DOHH2 (cell line): ENCODE data around the gene SGTB.
"Not testable (repeated sequence)": the region's sequence is repeated elsewhere in the genome, so short reads cannot be mapped to it uniquely, and the experiment has no call there.

Experiments
- H3F3A ChIP-seq: fragments of 200-600 bp; sonication (generic), shearing (Covaris generic); 2 replicates; pipeline ENCODE4 v1.6.0; 2016; ENCODE audit warnings: antibody characterized with exemption, mild to moderate bottlenecking; ENCODE audit not compliant: control insufficient read depth, insufficient read depth
- H3K27ac ChIP-seq: fragments of 200-600 bp; sonication (generic); 2 replicates; pipeline ENCODE4 v1.5.1; 2014; ENCODE audit warnings: low read depth, mild to moderate bottlenecking, low read length, moderate library complexity
- H3K27me3 ChIP-seq: fragments of 200-600 bp; sonication (generic); 2 replicates; pipeline ENCODE4 v1.6.1; 2014; ENCODE audit warnings: mild to moderate bottlenecking, low read length, mixed read lengths; ENCODE audit not compliant: control insufficient read depth
- H3K36me3 ChIP-seq: fragments of 200-600 bp; sonication (generic); 2 replicates; pipeline ENCODE4 v1.6.1; 2014; ENCODE audit warnings: mild to moderate bottlenecking, low read length, moderate library complexity, mixed read lengths; ENCODE audit not compliant: control insufficient read depth
- H3K4me1 ChIP-seq: fragments of 200-600 bp; sonication (generic); 2 replicates; pipeline ENCODE4 v1.6.1; 2014; ENCODE audit warnings: mild to moderate bottlenecking, low read length, mixed read lengths; ENCODE audit not compliant: control insufficient read depth
- H3K4me2 ChIP-seq: fragments of 200-600 bp; sonication (generic); 2 replicates; pipeline ENCODE4 v1.6.0; 2014; ENCODE audit warnings: mild to moderate bottlenecking, low read length, moderate library complexity
- H3K4me3 ChIP-seq: fragments of 200-600 bp; sonication (generic); 2 replicates; pipeline ENCODE4 v1.5.1; 2014; ENCODE audit warnings: mild to moderate bottlenecking, low read length, mixed read lengths
- H3K79me2 ChIP-seq: fragments of 200-600 bp; sonication (generic); 2 replicates; pipeline ENCODE4 v1.6.1; 2014; ENCODE audit warnings: mild to moderate bottlenecking, low read length, mixed read lengths; ENCODE audit not compliant: control insufficient read depth
- H3K9me2 ChIP-seq: fragments of 200-600 bp; sonication (generic); replicated peaks from 2 replicates; pipeline ENCODE4 v1.6.1; 2014; ENCODE audit warnings: mild to moderate bottlenecking, low read length, mixed read lengths; ENCODE audit not compliant: control insufficient read depth
- H3K9me3 ChIP-seq: fragments of 200-600 bp; sonication (generic); 2 replicates; pipeline ENCODE4 v1.6.1; 2014; ENCODE audit warnings: antibody characterized with exemption, low read length, mixed read lengths; ENCODE audit not compliant: control insufficient read depth, insufficient read depth
- H4K20me1 ChIP-seq: fragments of 200-600 bp; sonication (generic); 2 replicates; pipeline ENCODE4 v1.6.0; 2014; ENCODE audit warnings: low read depth, mild to moderate bottlenecking, antibody characterized with exemption, low read length, moderate library complexity; ENCODE audit not compliant: control insufficient read depth, insufficient read depth
- EZH2phosphoT487 ChIP-seq: fragments of 200-600 bp; sonication (generic); IDR thresholded peaks from 2 replicates; pipeline ENCODE4 v1.6.1; 2017; ENCODE audit warnings: borderline replicate concordance, mild to moderate bottlenecking, antibody characterized with exemption, low read length, moderate library complexity, mixed read lengths
- TF ChIP-seq, protein P1 (sequence below): fragments of 200-600 bp; sonication (generic); IDR thresholded peaks from one replicate; pipeline ENCODE4 v1.5.1; 2014; ENCODE audit warnings: antibody characterized with exemption, mild to moderate bottlenecking, low read depth, low read length; ENCODE audit not compliant: poor library complexity, severe bottlenecking

Gene SGTB

GRCh38 chr5:65737842-65738241 is 15.9 kb upstream of the SGTB start:
- Histone ChIP-seq H4K20me1 (no peaks in the 10 kb centered on the region), H3K79me2 (peaks cover 57% of the 10 kb centered on the region), H3K9me2 (no peaks in the 10 kb centered on the region), H3K4me3 (no peak overlapping the region), H3K4me2 (no peak overlapping the region), H3K4me1 (peaks cover 6% of the 10 kb centered on the region), H3K9me3 (no peaks in the 10 kb centered on the region), H3K27me3 (no peaks in the 10 kb centered on the region), H3F3A (no peaks in the 10 kb centered on the region), H3K36me3 (no peaks in the 10 kb centered on the region), H3K27ac (no peak overlapping the region)
- TF ChIP-seq EZH2phosphoT487, result no peak
- TF ChIP-seq, protein P1, sequence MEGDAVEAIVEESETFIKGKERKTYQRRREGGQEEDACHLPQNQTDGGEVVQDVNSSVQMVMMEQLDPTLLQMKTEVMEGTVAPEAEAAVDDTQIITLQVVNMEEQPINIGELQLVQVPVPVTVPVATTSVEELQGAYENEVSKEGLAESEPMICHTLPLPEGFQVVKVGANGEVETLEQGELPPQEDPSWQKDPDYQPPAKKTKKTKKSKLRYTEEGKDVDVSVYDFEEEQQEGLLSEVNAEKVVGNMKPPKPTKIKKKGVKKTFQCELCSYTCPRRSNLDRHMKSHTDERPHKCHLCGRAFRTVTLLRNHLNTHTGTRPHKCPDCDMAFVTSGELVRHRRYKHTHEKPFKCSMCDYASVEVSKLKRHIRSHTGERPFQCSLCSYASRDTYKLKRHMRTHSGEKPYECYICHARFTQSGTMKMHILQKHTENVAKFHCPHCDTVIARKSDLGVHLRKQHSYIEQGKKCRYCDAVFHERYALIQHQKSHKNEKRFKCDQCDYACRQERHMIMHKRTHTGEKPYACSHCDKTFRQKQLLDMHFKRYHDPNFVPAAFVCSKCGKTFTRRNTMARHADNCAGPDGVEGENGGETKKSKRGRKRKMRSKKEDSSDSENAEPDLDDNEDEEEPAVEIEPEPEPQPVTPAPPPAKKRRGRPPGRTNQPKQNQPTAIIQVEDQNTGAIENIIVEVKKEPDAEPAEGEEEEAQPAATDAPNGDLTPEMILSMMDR, result no peak

DNA sequence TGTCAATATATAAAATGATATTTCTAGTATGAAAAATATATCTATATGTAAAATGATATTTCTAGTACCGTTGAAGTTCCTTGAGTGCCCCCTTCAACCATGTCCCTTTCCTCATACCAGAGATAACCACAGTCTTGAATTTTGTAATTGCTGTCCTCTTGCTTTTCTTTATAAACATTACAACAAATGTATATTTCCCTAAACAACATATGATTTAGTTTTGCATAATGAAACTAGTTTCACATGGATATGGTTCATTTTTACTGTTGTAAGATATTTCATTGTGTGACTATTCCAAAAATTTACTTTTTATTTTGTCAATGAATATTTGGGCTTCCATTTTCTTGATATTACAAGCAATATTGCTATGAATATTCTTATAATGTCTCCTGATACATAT is 14.1 kb upstream of the SGTB start:
- no peaks in the 10 kb centered on the region for H3K9me2 ChIP-seq
- no peaks in the 10 kb centered on the region for H3K9me3 ChIP-seq
- no peak overlapping the region for H3K27ac ChIP-seq
- TF ChIP-seq, protein P1, result no peak
- no peak for TF ChIP-seq EZH2phosphoT487
- H3K4me3 ChIP-seq, result no peak overlapping the region
- no peaks in the 10 kb centered on the region for H3K27me3 ChIP-seq
- H3K4me2 ChIP-seq, result no peak overlapping the region
- H3K4me1 ChIP-seq, result peaks cover 6% of the 10 kb centered on the region
- H3K79me2 ChIP-seq, result peaks cover 59% of the 10 kb centered on the region
- H4K20me1 ChIP-seq, result no peaks in the 10 kb centered on the region
- H3F3A ChIP-seq, result no peaks in the 10 kb centered on the region
- no peaks in the 10 kb centered on the region for H3K36me3 ChIP-seq

DNA sequence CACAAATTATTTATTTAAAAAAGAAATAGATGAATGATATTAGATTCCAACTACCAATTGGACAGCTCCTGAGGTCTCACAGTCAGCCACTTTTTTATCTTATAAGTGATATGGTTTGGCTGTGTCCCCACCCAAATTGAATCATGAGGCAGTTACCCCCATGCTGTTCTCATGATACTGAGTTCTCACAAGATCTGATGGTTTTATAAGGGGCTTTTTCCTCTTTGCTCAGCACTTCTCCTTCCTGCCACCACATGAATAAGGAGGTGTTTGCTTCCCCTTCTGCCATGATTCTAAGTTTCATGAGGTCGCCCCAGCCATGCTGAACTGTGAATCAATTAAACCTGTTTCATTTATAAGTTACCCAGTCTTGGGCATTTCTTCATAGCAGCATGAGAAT is 13.0 kb upstream of the SGTB start:
- Histone ChIP-seq H3K9me2 (no peaks in the 10 kb centered on the region), H3K4me2 (no peak overlapping the region), H4K20me1 (no peaks in the 10 kb centered on the region), H3F3A (no peaks in the 10 kb centered on the region), H3K79me2 (peaks cover 58% of the 10 kb centered on the region), H3K27ac (no peak overlapping the region), H3K27me3 (no peaks in the 10 kb centered on the region), H3K4me1 (peaks cover 6% of the 10 kb centered on the region), H3K9me3 (no peaks in the 10 kb centered on the region), H3K4me3 (no peak overlapping the region), H3K36me3 (no peaks in the 10 kb centered on the region)
- no peak for TF ChIP-seq EZH2phosphoT487
- TF ChIP-seq, protein P1, result no peak

GRCh38 chr5:65734196-65734775 is 12.4 kb upstream of the SGTB start:
- H3K9me2 ChIP-seq, H3K4me1 ChIP-seq, H3K4me2 ChIP-seq, H3K27ac ChIP-seq, H3K9me3 ChIP-seq, H4K20me1 ChIP-seq, H3K4me3 ChIP-seq, H3F3A ChIP-seq, H3K27me3 ChIP-seq, H3K36me3 ChIP-seq: not testable (repeated sequence)
- peaks cover 58% of the 10 kb centered on the region for H3K79me2 ChIP-seq

GRCh38 chr5:65732046-65732445 is 10.1 kb upstream of the SGTB start:
- not testable (repeated sequence) for H3K4me2 ChIP-seq, H3K9me3 ChIP-seq, H3K27me3 ChIP-seq, H4K20me1 ChIP-seq, H3K36me3 ChIP-seq, H3K27ac ChIP-seq, H3K4me3 ChIP-seq, H3F3A ChIP-seq, H3K4me1 ChIP-seq, H3K9me2 ChIP-seq
- peaks cover 60% of the 10 kb centered on the region for H3K79me2 ChIP-seq
